Measurements from ENCODE around the gene PTX3. TPM values are rescaled to one million over a fixed set of nuclear protein-coding genes. Genes with fewer than 3 reads are reported as not detected.
A peak's percentile ranks its signal among the peaks of the same experiment; 100 is the strongest.

The PTX3 gene
- total RNA-seq, 1 donor from 2014 or later: 41.2 TPM

- Mint-ChIP-seq H3K36me3 (ENCODE audit: low read depth) (no peaks in the 10 kb centered on the region), H3K27me3 (ENCODE audit: low read depth) (no peaks in the 10 kb centered on the region), H3K27ac (ENCODE audit: unreplicated experiment) (no peak overlapping the region)
Observed at GRCh38 chr3:157420606-157421130, 16.0 kb upstream of the PTX3 start.

GRCh38 chr3:157423337-157423736, 13.3 kb upstream of the PTX3 start:
- H3K9me3 Mint-ChIP-seq (ENCODE audit: low read depth): peaks cover 3% of the 10 kb centered on the region
- no peak for TF ChIP-seq CTCF (IDR thresholded peaks at IDR 0.05)
- no peaks in the 10 kb centered on the region for H3K36me3 Mint-ChIP-seq (ENCODE audit: low read depth)
- DNase-seq (ENCODE audit: low spot score): no peak
- H3K4me3 Mint-ChIP-seq (ENCODE audit: unreplicated experiment): no peak overlapping the region
- no peaks in the 10 kb centered on the region for H3K27me3 Mint-ChIP-seq (ENCODE audit: low read depth)
- peaks cover 9% of the 10 kb centered on the region for H3K4me1 Mint-ChIP-seq (ENCODE audit: low read depth)
- H3K27ac Mint-ChIP-seq (ENCODE audit: unreplicated experiment): no peak overlapping the region

More at GRCh38 chr3:157420606-157421130, 16.0 kb upstream of the PTX3 start:
- Mint-ChIP-seq H3K4me1 (ENCODE audit: low read depth) (peaks cover 22% of the 10 kb centered on the region), H3K9me3 (ENCODE audit: low read depth) (peaks cover 3% of the 10 kb centered on the region), H3K4me3 (ENCODE audit: unreplicated experiment) (no peak overlapping the region)
- TF ChIP-seq CTCF (IDR thresholded peaks at IDR 0.05): no peak
- DNase-seq (ENCODE audit: low spot score): no peak

GRCh38 chr3:157427901-157428300, 8.7 kb upstream of the PTX3 start:
- H3K9me3 Mint-ChIP-seq (ENCODE audit: low read depth): peaks cover 3% of the 10 kb centered on the region
- H3K27ac Mint-ChIP-seq (ENCODE audit: unreplicated experiment): no peak overlapping the region
- no peak for TF ChIP-seq CTCF (IDR thresholded peaks at IDR 0.05)
- DNase-seq (ENCODE audit: low spot score): no peak
- H3K36me3 Mint-ChIP-seq (ENCODE audit: low read depth): no peaks in the 10 kb centered on the region
- peaks cover 25% of the 10 kb centered on the region for H3K4me1 Mint-ChIP-seq (ENCODE audit: low read depth)
- H3K4me3 Mint-ChIP-seq (ENCODE audit: unreplicated experiment): no peak overlapping the region
- H3K27me3 Mint-ChIP-seq (ENCODE audit: low read depth): no peaks in the 10 kb centered on the region

GRCh38 chr3:157428853-157429252, 7.8 kb upstream of the PTX3 start:
- H3K4me1 Mint-ChIP-seq (ENCODE audit: low read depth): peaks cover 21% of the 10 kb centered on the region
- peak overlapping the region; percentile 45 for H3K27ac Mint-ChIP-seq (ENCODE audit: unreplicated experiment)
- no peak for DNase-seq (ENCODE audit: low spot score)
- no peaks in the 10 kb centered on the region for H3K27me3 Mint-ChIP-seq (ENCODE audit: low read depth)
- H3K4me3 Mint-ChIP-seq (ENCODE audit: unreplicated experiment): no peak overlapping the region
- no peak for TF ChIP-seq CTCF (IDR thresholded peaks at IDR 0.05)
- no peaks in the 10 kb centered on the region for H3K36me3 Mint-ChIP-seq (ENCODE audit: low read depth)
- peaks cover 3% of the 10 kb centered on the region for H3K9me3 Mint-ChIP-seq (ENCODE audit: low read depth)

GRCh38 chr3:157429708-157430107, 6.9 kb upstream of the PTX3 start:
- Mint-ChIP-seq H3K9me3 (ENCODE audit: low read depth) (peaks cover under 1% of the 10 kb centered on the region), H3K4me1 (ENCODE audit: low read depth) (peaks cover 21% of the 10 kb centered on the region), H3K27me3 (ENCODE audit: low read depth) (no peaks in the 10 kb centered on the region), H3K4me3 (ENCODE audit: unreplicated experiment) (no peak overlapping the region), H3K36me3 (ENCODE audit: low read depth) (no peaks in the 10 kb centered on the region), H3K27ac (ENCODE audit: unreplicated experiment) (peak overlapping the region; percentile 68)
- TF ChIP-seq CTCF (IDR thresholded peaks at IDR 0.05): no peak
- no peak for DNase-seq (ENCODE audit: low spot score)

All from chondrocyte (in vitro differentiated cells).